ENCODE measurements around the gene ABCA13. TPM values are rescaled to one million over a fixed set of nuclear protein-coding genes. Genes with fewer than 3 reads are reported as not detected.
"Not testable (repeated sequence)": the region's sequence is repeated elsewhere in the genome, so short reads cannot be mapped to it uniquely, and the experiment has no call there.

The ABCA13 gene
- polyA plus RNA-seq, 4 donors: 0.68 to 1.4 (median 0.92) TPM

- no peak for DNase-seq (ENCODE audit: low read depth in 4 of 4, low spot score in 3 of 4)
Observed at GRCh38 chr7:48173313-48173712, 2.1 kb downstream of the ABCA13 start.

- no peak for DNase-seq (ENCODE audit: low read depth in 4 of 4, low spot score in 3 of 4)
Observed at GRCh38 chr7:48173756-48174382, 2.6 kb downstream of the ABCA13 start.

DNA sequence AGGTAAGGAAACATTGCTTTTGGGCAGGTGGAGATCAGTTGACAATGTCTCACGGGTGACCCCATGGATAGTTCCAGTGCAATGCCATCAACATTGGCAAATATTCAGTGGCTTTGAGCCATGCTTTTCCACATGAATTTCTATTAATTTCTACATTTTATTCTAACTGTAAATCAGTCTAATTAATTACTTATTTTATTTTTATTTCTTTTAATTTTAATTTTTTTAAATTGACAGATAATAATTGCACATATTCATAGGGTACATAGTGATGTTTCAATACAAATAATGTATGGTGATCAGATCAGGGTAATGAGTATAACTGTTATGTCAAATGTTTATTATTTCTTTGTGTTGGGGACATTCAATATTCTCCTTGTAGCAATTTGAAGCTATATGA, 3.8 kb downstream of the ABCA13 start:
- no peak for DNase-seq (ENCODE audit: low read depth in 4 of 4, low spot score in 3 of 4)

- DNase-seq (ENCODE audit: low read depth in 4 of 4, low spot score in 3 of 4): no peak
Observed at GRCh38 chr7:48176356-48176893, 5.2 kb downstream of the ABCA13 start.

- no peak for DNase-seq (ENCODE audit: low read depth in 4 of 4, low spot score in 3 of 4)
Observed at GRCh38 chr7:48177271-48177670, 6.0 kb downstream of the ABCA13 start.

- DNase-seq (ENCODE audit: low read depth in 4 of 4, low spot score in 3 of 4): no peak
Observed at GRCh38 chr7:48179496-48180030, 8.3 kb downstream of the ABCA13 start.

DNA sequence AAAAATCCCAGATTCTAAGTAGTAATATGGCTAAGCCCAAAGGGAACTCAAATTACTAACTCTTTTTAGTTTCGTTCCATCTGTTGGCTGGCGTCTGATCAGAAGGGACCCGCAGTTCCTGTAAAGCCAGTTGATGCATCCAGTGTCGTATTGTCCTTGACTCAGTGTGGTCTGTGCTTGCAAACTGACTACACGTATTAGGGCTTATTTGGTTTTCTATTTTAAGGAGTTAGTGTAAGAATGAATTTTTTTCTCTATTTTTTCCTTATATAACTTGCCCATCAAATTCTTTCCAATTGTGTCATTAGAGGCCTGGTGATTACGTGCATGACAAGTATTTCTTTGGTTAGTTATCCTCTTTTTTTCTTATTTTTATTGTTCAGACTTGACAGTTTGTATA, 9.7 kb downstream of the ABCA13 start:
- no peak for DNase-seq (ENCODE audit: low read depth in 4 of 4, low spot score in 3 of 4)

DNA sequence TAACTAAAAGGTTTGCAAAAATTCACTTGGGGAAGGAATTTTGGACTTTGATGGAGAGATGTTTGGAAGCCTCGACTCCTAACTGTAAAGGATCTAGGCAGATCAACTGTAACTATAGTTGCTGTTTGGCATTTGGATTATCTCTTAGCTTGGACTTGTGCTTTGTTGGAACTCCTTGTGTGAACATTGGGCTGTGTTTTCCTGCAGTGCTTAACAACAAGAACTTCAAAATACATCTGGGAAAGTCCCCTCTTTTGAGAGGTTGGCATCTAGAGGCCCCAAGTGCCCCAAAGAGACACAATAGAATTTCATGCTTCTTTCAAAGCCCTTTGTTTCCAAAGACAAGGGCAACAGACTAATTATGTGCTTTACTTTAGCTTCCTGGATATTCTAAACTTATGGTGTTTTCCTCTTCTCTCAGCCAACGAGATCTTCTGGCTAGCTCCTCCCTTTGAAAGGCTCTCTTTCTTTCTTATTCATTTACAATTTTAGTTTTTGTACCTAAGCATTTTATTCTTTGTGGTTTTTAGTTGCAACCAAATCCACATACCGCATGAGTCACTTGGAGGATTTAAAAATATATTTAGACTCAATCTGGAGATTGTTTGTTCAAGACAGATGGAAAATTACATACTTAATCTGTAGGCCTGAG, 11.6 kb downstream of the ABCA13 start:
- no peak for DNase-seq (ENCODE audit: low read depth in 4 of 4, low spot score in 3 of 4)

DNA sequence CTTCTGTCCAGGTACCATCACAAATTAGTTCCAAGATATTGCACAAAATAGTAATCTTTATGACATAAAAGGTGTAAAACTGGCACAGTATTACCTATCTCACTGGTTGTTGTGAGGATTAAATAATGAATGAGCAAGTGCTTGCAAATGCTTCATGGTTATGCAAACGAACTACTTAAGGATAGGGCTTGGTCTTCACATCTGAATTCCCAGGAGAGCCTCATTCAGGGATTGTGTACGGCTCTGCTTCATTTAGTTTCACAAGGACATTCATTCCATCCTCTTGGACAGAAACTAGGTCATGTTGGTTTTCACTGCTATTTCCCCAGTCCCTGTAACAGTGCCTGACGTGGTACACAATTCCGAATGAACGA, 12.1 kb downstream of the ABCA13 start:
- no peak for DNase-seq (ENCODE audit: low read depth in 4 of 4, low spot score in 3 of 4)

DNA sequence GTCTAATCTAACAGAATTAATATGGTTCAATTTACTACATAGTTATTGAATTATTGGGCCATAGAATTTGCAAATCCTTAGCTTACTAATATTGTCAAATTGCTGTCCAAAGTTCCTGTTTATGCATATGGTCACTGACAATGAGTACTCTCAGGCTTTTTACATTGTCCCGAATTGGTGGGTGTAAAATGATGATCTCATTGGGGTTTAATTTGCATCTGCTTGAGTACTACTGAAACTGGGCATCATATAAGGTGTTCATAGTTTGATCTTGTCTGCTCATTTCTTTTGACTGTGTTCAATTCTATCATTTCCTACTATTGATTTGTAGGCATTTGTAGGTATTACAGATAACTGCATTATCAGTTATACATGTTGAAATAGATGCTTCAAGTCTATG, 12.7 kb downstream of the ABCA13 start:
- DNase-seq (ENCODE audit: low read depth in 4 of 4, low spot score in 3 of 4): no peak

GRCh38 chr7:48188776-48189520, 17.7 kb downstream of the ABCA13 start:
- no peak for DNase-seq (ENCODE audit: low read depth in 4 of 4, low spot score in 3 of 4)

DNA sequence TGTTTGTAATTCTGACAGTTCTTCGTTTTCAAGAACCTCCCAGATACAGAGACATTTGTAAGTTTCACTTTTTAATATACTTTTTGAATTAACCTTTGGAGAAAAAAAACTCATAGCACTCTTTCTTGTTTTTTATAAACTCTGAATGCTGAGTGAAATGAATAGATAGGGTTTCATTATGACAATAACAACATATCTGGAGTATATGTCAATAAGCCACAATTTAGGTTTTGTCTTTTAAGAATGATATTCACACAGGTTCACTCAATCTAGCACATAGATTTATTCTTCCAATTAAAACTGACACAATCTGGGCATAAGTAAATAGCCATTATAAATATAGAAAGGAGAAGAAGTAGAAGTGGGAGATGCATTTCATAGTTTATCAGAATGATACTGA, 21.7 kb downstream of the ABCA13 start:
- DNase-seq (ENCODE audit: low read depth in 4 of 4, low spot score in 3 of 4): no peak

DNA sequence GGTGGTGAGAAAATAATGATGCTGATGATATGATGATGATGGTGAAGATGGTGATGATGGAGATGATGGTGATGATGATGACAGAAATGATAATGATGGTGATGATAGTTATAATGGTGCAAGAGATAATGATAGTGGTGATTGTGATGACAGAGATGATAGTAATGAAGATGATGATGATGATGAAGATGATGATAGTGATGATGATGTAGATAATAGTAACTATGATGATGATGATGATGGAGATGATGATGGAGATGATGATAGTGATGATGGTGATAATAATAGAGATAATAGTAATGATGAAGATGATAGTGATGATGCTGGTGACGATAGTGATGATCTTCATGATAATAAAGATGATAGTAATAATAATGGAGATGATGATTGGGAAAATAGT, 22.2 kb downstream of the ABCA13 start:
- no peak for DNase-seq (ENCODE audit: low read depth in 4 of 4, low spot score in 3 of 4)

DNA sequence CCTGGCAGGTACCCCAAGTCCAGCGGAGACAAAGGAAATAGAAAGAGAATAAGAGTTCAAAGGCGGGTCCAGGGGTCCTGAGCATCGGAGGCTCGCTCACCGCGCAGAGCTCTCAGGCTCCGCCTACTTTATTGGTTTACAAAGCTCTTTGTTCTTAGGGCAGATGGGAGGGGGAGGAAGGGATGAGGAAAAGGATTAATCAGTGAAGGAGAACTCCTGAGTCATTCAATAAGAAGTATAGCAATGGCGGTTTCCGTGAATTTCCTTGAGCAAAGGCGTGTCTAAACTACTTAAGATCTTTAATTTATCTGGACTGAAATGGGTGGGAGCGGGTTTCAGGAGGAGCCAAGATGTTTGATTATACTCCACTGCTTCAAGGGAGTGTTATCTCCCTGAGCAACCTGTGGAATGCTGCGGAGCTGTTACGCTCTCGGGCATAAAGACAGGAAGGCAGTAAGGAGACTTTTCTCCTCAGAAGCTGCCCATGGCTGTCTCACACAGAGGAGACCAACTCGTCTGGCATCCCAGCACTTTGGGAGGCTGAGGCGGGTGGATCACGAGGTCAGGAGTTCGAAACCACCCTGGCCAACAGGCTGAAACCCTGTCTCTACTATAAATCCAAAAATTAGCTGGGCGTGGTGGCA, 29.8 kb downstream of the ABCA13 start:
- DNase-seq (ENCODE audit: low read depth in 4 of 4, low spot score in 3 of 4): not testable (repeated sequence)

- not testable (repeated sequence) for DNase-seq (ENCODE audit: low read depth in 4 of 4, low spot score in 3 of 4)
Observed at GRCh38 chr7:48202916-48203315, 31.7 kb downstream of the ABCA13 start.

DNA sequence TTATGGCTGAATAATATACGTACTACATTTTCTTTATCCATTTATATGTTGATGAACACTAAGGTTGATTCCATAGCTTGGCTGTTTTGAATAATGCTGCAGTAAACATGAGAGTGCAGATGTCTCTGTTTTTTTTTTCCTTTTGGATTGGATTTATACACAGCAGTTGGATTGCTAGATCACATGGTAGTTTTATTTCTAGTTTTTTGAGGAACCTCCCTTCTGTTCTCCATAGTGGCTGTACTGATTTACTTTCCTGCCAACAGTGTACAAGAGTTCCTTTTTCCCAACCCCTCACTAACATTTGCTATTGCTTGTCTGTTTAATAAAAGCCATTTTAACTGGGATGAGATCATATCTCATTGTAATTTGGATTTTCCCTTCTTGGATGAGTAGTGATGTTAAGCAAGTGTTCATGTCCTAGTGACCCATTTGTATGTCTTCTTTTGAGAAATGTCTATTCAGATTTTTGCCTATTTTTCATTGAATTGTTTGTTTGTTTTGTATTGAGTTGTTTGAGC, 36.0 kb downstream of the ABCA13 start:
- DNase-seq (ENCODE audit: low read depth in 4 of 4, low spot score in 3 of 4): no peak

DNA sequence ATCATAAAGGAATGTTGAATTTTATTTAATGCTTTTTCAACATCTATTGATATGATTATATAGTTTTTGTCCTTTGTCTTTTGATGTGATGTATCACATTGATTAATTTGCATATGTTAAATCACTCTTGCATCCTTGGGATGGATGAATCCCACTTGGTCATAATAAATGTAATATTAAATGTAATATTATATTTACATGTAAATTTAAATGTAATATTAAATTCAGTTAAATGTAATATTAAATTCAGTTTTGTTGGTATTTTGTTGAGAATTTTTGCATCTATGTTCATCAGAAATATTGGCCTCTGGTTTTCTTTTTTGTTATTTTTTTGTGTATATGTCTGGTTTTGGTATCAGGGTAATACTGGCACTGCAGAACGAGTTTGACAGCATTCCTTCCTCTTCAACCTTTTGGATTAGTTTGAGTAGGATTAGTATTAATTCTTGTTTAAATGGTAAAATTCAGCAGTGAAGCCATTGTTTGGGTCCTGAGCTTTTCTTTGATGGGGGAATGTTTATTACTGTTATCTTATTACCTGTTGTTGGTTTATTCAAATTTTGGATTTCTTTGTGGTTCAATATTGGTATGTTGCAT, 37.8 kb downstream of the ABCA13 start:
- no peak for DNase-seq (ENCODE audit: low read depth in 4 of 4, low spot score in 3 of 4)

DNA sequence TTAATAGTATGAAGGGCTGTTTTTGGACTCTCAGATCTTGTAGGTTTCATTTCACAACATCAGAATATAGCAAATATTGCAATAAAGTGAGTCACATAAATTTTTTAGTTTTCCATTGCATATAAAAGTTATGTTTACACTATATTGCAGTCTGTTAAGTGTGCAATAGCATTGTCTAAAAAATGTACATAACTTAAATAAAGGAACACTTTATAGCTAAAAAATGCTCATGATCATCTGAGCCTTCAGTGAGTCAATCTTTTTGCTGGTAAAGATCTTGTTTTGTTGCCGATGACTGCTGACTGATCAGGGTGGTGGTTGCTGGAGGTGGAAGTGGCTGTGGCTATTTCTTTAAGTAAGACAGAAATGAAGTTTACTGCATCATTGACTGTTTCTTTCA, 42.0 kb downstream of the ABCA13 start:
- DNase-seq (ENCODE audit: low read depth in 4 of 4, low spot score in 3 of 4): no peak

DNA sequence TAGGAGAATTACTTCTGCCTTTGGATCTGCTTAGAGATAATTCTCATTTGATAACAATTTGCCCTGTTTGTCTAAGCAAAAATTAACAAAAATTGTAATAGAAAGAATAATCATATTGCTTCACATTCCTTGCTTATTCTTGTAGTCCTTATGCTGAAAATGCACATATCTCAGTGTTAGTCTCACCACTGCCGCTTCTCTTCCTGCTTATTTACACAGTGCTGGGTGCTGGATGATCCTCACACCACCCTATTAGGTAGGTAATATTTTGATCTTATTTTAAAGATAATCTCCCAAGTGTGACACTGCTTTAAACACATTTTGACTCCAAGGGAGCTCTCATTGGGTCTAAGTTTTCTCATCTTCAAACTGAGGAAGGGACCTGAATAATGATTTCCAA, 46.0 kb downstream of the ABCA13 start:
- no peak for DNase-seq (ENCODE audit: low read depth in 4 of 4, low spot score in 3 of 4)

DNA sequence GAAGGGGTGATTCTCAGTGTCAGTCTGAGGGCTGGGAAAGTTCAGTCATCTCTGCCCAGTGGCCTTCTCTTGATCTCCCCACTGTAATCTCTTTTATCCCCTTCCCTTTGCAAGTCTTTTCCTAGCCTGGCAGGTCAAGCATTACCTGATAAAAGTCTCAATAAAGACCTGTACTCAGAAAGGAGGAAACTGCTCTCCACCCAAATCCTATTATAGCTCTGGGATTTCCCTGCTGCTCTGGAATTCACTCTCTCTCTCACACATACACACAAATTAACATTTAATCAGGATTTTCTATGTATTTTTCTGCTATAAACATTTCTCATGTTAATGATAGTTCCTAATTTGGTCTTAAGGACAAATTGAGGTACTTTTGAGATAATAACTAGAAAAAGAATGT, 46.5 kb downstream of the ABCA13 start:
- DNase-seq (ENCODE audit: low read depth in 4 of 4, low spot score in 3 of 4): no peak
